Mesendoderm (in vitro differentiated cells): ENCODE data around the gene CELF1.
"Not testable (repeated sequence)": the region's sequence is repeated elsewhere in the genome, so short reads cannot be mapped to it uniquely, and the experiment has no call there.

Experiments
- DNase-seq: peaks from one replicate; pipeline ENCODE4 v3.0.0; 2013
- H2AK5ac ChIP-seq: 2 replicates; pipeline ENCODE4 v1.6.1; 2013; ENCODE audit warnings: low read length, inconsistent platforms
- H2BK120ac ChIP-seq: 2 replicates; pipeline ENCODE4 v1.6.1; 2013; ENCODE audit warnings: low read depth, mild to moderate bottlenecking, low read length, moderate library complexity, mixed read lengths
- H2BK15ac ChIP-seq: replicated peaks from 2 replicates; pipeline ENCODE4 v1.6.1; 2013; ENCODE audit warnings: low read depth, mild to moderate bottlenecking, moderate library complexity
- H2BK5ac ChIP-seq: 2 replicates; pipeline ENCODE4 v1.6.1; 2013; ENCODE audit warnings: low read length, inconsistent platforms
- H3K18ac ChIP-seq: 2 replicates; pipeline ENCODE4 v1.6.1; 2013; ENCODE audit warnings: mild to moderate bottlenecking, low read length, mixed read lengths
- H3K23ac ChIP-seq: one replicate; pipeline ENCODE4 v1.6.1; 2013; ENCODE audit warnings: low read length
- H3K27ac ChIP-seq: 2 replicates; pipeline ENCODE4 v1.5.1; 2013; ENCODE audit warnings: low read depth, mild to moderate bottlenecking, inconsistent platforms, low read length, moderate library complexity
- H3K27me3 ChIP-seq: 2 replicates; pipeline ENCODE4 v1.6.1; 2013; ENCODE audit warnings: low read length, control low read depth, mild to moderate bottlenecking, inconsistent platforms; ENCODE audit not compliant: insufficient read depth, poor library complexity
- H3K36me3 ChIP-seq: 2 replicates; pipeline ENCODE4 v1.6.1; 2013; ENCODE audit warnings: low read length, inconsistent platforms; ENCODE audit not compliant: control insufficient read depth, insufficient read depth
- H3K4ac ChIP-seq: one replicate; pipeline ENCODE4 v1.6.1; 2013; ENCODE audit warnings: low read depth, mild to moderate bottlenecking, low read length, moderate library complexity
- H3K4me1 ChIP-seq: 2 replicates; pipeline ENCODE4 v1.6.1; 2013; ENCODE audit warnings: low read depth, low read length, inconsistent platforms; ENCODE audit not compliant: control insufficient read depth
- H3K4me2 ChIP-seq: 2 replicates; pipeline ENCODE4 v1.6.1; 2013; ENCODE audit warnings: low read length
- H3K4me3 ChIP-seq: 2 replicates; pipeline ENCODE4 v1.5.1; 2013; ENCODE audit warnings: mild to moderate bottlenecking, low read length
- H3K56ac ChIP-seq: one replicate; pipeline ENCODE4 v1.6.1; 2013; ENCODE audit warnings: low read length
- H3K79me1 ChIP-seq: 2 replicates; pipeline ENCODE4 v1.6.1; 2013; ENCODE audit warnings: low read length, inconsistent platforms
- H3K79me2 ChIP-seq: 2 replicates; pipeline ENCODE4 v1.6.1; 2013; ENCODE audit warnings: mild to moderate bottlenecking, low read length; ENCODE audit not compliant: control insufficient read depth, insufficient read depth
- H3K9ac ChIP-seq: 2 replicates; pipeline ENCODE4 v1.6.1; 2013; ENCODE audit warnings: low read length, inconsistent platforms
- H4K5ac ChIP-seq: one replicate; pipeline ENCODE4 v1.6.1; 2013; ENCODE audit warnings: low read length
- H4K8ac ChIP-seq: one replicate; pipeline ENCODE4 v1.6.1; 2013; ENCODE audit warnings: low read depth, mild to moderate bottlenecking, control low read depth, low read length, moderate library complexity
- WGBS: extraction: QIAGEN DNeasy Blood & Tissue Kit; methylation state at CpG from one replicate; pipeline ENCODE4 v1.1.7; 2013; ENCODE audit warnings: low lambda C conversion rate, missing lambda C conversion rate; ENCODE audit not compliant: insufficient coverage; ENCODE audit errors: extremely low coverage; 5-methylcytosine and 5-hydroxymethylcytosine counted together

Gene CELF1

GRCh38 chr11:47565340-47566148, 12.6 kb upstream of the CELF1 start, which contains the start of gene PTPMT1:
TSS of gene PTPMT1 (plus strand) at chr11:47565599. CDS start at chr11:47565623, 24 bp downstream.
- Histone ChIP-seq H2BK120ac (no peak within 1 kb of the TSS), H3K4me1 (peaks cover 2% of the 10 kb centered on the region), H3K4me3 (peak within 1 kb of the TSS; percentile 35), H2BK15ac (no peak within 1 kb of the TSS), H2BK5ac (no peak within 1 kb of the TSS), H3K56ac (peak within 1 kb of the TSS; percentile 100), H3K79me1 (peaks cover 9% of the 10 kb centered on the region), H2AK5ac (peak within 1 kb of the TSS; percentile 82), H4K8ac (no peak within 1 kb of the TSS), H3K79me2 (peaks cover 2% of the 10 kb centered on the region), H3K27ac (no peak within 1 kb of the TSS), H3K4me2 (peak within 1 kb of the TSS; percentile 81), H3K36me3 (peaks cover 4% of the 10 kb centered on the region), H3K18ac (peak within 1 kb of the TSS; percentile 23), H3K23ac (peak within 1 kb of the TSS; percentile 85), H3K9ac (peak within 1 kb of the TSS; percentile 72), H3K27me3 (no peaks in the 10 kb centered on the region), H3K4ac (no peak within 1 kb of the TSS), H4K5ac (no peak within 1 kb of the TSS)
- DNase-seq = peak; percentile 86
- WGBS = no CpG with 5 or more reads among the region's 86 CpGs

- DNase-seq = no peak
- H3K18ac ChIP-seq = peak overlapping the region; percentile 19
Measured at GRCh38 chr11:47564933-47565339, 12.0 kb upstream of the CELF1 start.

GRCh38 chr11:47564366-47564765, 11.4 kb upstream of the CELF1 start:
- not testable (repeated sequence) for H3K18ac ChIP-seq, H3K9ac ChIP-seq, H3K23ac ChIP-seq, H3K4me3 ChIP-seq, H3K4me2 ChIP-seq, H4K8ac ChIP-seq, H4K5ac ChIP-seq, H2AK5ac ChIP-seq, H3K56ac ChIP-seq, H3K4me1 ChIP-seq, H3K27me3 ChIP-seq, H3K79me2 ChIP-seq, H3K79me1 ChIP-seq, H2BK15ac ChIP-seq, H3K27ac ChIP-seq, H2BK5ac ChIP-seq, H3K4ac ChIP-seq, DNase-seq, H2BK120ac ChIP-seq, H3K36me3 ChIP-seq
- no CpG with 5 or more reads among the region's 10 CpGs for WGBS

More at GRCh38 chr11:47564933-47565339, 12.0 kb upstream of the CELF1 start:
- Histone ChIP-seq H2BK5ac (no peak overlapping the region), H3K4me2 (peak overlapping the region; percentile 81), H4K5ac (no peak overlapping the region), H2BK120ac (no peak overlapping the region), H3K4ac (no peak overlapping the region), H3K79me1 (peaks cover 6% of the 10 kb centered on the region), H3K27me3 (no peaks in the 10 kb centered on the region), H3K79me2 (peaks cover 2% of the 10 kb centered on the region), H3K56ac (peak overlapping the region; percentile 100), H3K23ac (peak overlapping the region; percentile 80), H3K4me1 (peaks cover 2% of the 10 kb centered on the region), H3K4me3 (peak overlapping the region; percentile 35), H3K9ac (peak overlapping the region; percentile 72), H3K27ac (no peak overlapping the region), H4K8ac (no peak overlapping the region), H2BK15ac (no peak overlapping the region), H3K36me3 (peaks cover 4% of the 10 kb centered on the region), H2AK5ac (peak overlapping the region; percentile 82)
- no CpG with 5 or more reads among the region's 11 CpGs for WGBS

- not testable (repeated sequence) for H3K9ac ChIP-seq, H3K56ac ChIP-seq, DNase-seq, H3K36me3 ChIP-seq, H2BK120ac ChIP-seq, H3K18ac ChIP-seq, H2AK5ac ChIP-seq, H3K79me1 ChIP-seq, H2BK15ac ChIP-seq, H4K8ac ChIP-seq, H3K4me1 ChIP-seq, H3K27ac ChIP-seq, H3K27me3 ChIP-seq, H3K4ac ChIP-seq, H3K79me2 ChIP-seq, H2BK5ac ChIP-seq, H3K4me2 ChIP-seq, H4K5ac ChIP-seq, H3K23ac ChIP-seq, H3K4me3 ChIP-seq
- no CpG with 5 or more reads among the region's 4 CpGs for whole genome bisulfite sequencing
Measured at GRCh38 chr11:47562393-47562792, 9.5 kb upstream of the CELF1 start.

- no peak overlapping the region for H4K5ac ChIP-seq
- WGBS = no CpG with 5 or more reads among the region's 2 CpGs
- DNase-seq = no peak
Measured at GRCh38 chr11:47560426-47560825, 7.5 kb upstream of the CELF1 start.

More at GRCh38 chr11:47560426-47560825, 7.5 kb upstream of the CELF1 start:
- Histone ChIP-seq H3K23ac (no peak overlapping the region), H2BK15ac (no peak overlapping the region), H3K4me2 (no peak overlapping the region), H2BK5ac (no peak overlapping the region), H4K8ac (no peak overlapping the region), H3K4me1 (peaks cover 2% of the 10 kb centered on the region), H3K4me3 (no peak overlapping the region), H3K79me2 (no peaks in the 10 kb centered on the region), H3K56ac (no peak overlapping the region), H3K18ac (no peak overlapping the region), H3K4ac (no peak overlapping the region), H2AK5ac (no peak overlapping the region), H2BK120ac (no peak overlapping the region), H3K27me3 (no peaks in the 10 kb centered on the region), H3K36me3 (no peaks in the 10 kb centered on the region), H3K27ac (no peak overlapping the region), H3K9ac (no peak overlapping the region), H3K79me1 (peaks cover 1% of the 10 kb centered on the region)
